Neural cell (in vitro differentiated cells): ENCODE results near the gene FAM13B. TPM values are rescaled to one million over a fixed set of nuclear protein-coding genes. Genes with fewer than 3 reads are reported as not detected.

Experiments used
- H2AFZ ChIP-seq: fragments of 200-600, 300-800 bp; sonication (generic), shearing (Covaris generic); 2 replicates; pipeline ENCODE4 v1.6.0; 2014; ENCODE audit warnings: low read depth, mild to moderate bottlenecking, antibody characterized with exemption, low read length, moderate library complexity
- H3F3A ChIP-seq: fragments of 200-600 bp; shearing (Covaris generic); 2 replicates; pipeline ENCODE4 v1.6.1; 2016; ENCODE audit warnings: mild to moderate bottlenecking, moderate library complexity, mixed read lengths, antibody characterized with exemption, low read length; ENCODE audit not compliant: insufficient read depth, poor library complexity, severe bottlenecking
- H3K27ac ChIP-seq: fragments of 200-600, 300-800 bp; sonication (generic), shearing (Covaris generic); 2 replicates; pipeline ENCODE4 v1.5.1; 2014; ENCODE audit warnings: mild to moderate bottlenecking, low read length, moderate library complexity
- H3K27me3 ChIP-seq: fragments of 300-800, 200-600 bp; sonication (generic), shearing (Covaris generic); 2 replicates; pipeline ENCODE4 v1.6.0; 2014; ENCODE audit warnings: mild to moderate bottlenecking, low read depth, low read length, moderate library complexity; ENCODE audit not compliant: insufficient read depth
- H3K36me3 ChIP-seq: fragments of 300-800, 200-600 bp; sonication (generic), shearing (Covaris generic); 2 replicates; pipeline ENCODE4 v1.5.1; 2014; ENCODE audit warnings: mild to moderate bottlenecking, antibody characterized with exemption, low read length, moderate library complexity; ENCODE audit not compliant: insufficient read depth
- H3K4me2 ChIP-seq: fragments of 300-800, 200-600 bp; sonication (generic), shearing (Covaris generic); 2 replicates; pipeline ENCODE4 v1.6.0; 2014; ENCODE audit warnings: mild to moderate bottlenecking, low read length
- H3K4me3 ChIP-seq: fragments of 300-800, 200-600 bp; sonication (generic), shearing (Covaris generic); 2 replicates; pipeline ENCODE4 v1.5.1; 2014; ENCODE audit warnings: mild to moderate bottlenecking, low read length, moderate library complexity
- H3K79me2 ChIP-seq: fragments of 200-600 bp; shearing (Covaris generic); replicated peaks from 2 replicates; pipeline ENCODE4 v1.6.0; 2014; ENCODE audit warnings: mild to moderate bottlenecking, low read length, moderate library complexity; ENCODE audit not compliant: insufficient read depth
- H3K9ac ChIP-seq: fragments of 300-800, 200-600 bp; sonication (generic), shearing (Covaris generic); 2 replicates; pipeline ENCODE4 v1.6.1; 2016; ENCODE audit warnings: mild to moderate bottlenecking, low read length, mixed read lengths
- H3K9me2 ChIP-seq: fragments of 200-600 bp; shearing (Covaris generic); 2 replicates; pipeline ENCODE4 v1.6.1; 2016; ENCODE audit warnings: mild to moderate bottlenecking, low read length, mixed read lengths; ENCODE audit not compliant: insufficient read depth
- H3K9me3 ChIP-seq: fragments of 200-600, 300-800 bp; sonication (generic), shearing (Covaris generic); 2 replicates; pipeline ENCODE4 v1.6.1; 2016; ENCODE audit warnings: mild to moderate bottlenecking, mixed run types, low read length, moderate library complexity, mixed read lengths
- H4K20me1 ChIP-seq: fragments of 200-600 bp; shearing (Covaris generic); 2 replicates; pipeline ENCODE4 v1.6.1; 2016; ENCODE audit warnings: mild to moderate bottlenecking, mixed run types; ENCODE audit not compliant: insufficient read depth
- CTCF ChIP-seq: fragments of 450-650 bp; IDR thresholded peaks from 2 replicates; pipeline ENCODE4 v1.5.1; 2014; ENCODE audit warnings: antibody characterized with exemption, mild to moderate bottlenecking, moderate library complexity; ENCODE audit not compliant: poor library complexity, severe bottlenecking
- EP300 ChIP-seq: fragments of 450-650 bp; conservative IDR thresholded peaks from 2 replicates; pipeline ENCODE4 v1.6.1; 2014; ENCODE audit warnings: antibody characterized with exemption, mild to moderate bottlenecking, moderate library complexity; ENCODE audit not compliant: poor library complexity, severe bottlenecking
- EZH2 ChIP-seq: fragments of 200-600, 300-800 bp; shearing (Covaris generic), sonication (generic); IDR thresholded peaks from 2 replicates; pipeline ENCODE4 v1.6.1; 2014; ENCODE audit warnings: antibody characterized with exemption, low read length, borderline replicate concordance, mild to moderate bottlenecking; ENCODE audit not compliant: insufficient read depth, poor library complexity, severe bottlenecking
- MXI1 ChIP-seq: fragments of 450-650 bp; conservative IDR thresholded peaks from 2 replicates; pipeline ENCODE4 v1.6.1; 2014; ENCODE audit warnings: antibody characterized with exemption, mild to moderate bottlenecking; ENCODE audit not compliant: poor library complexity, severe bottlenecking
- POLR2AphosphoS5 ChIP-seq: IDR thresholded peaks from 2 replicates; pipeline ENCODE4 v1.6.1; 2012
- RAD21 ChIP-seq: fragments of 450-650 bp; conservative IDR thresholded peaks from 2 replicates; pipeline ENCODE4 v1.6.1; 2014; ENCODE audit warnings: antibody characterized with exemption, mild to moderate bottlenecking, moderate library complexity
- SMC3 ChIP-seq: fragments of 450-650 bp; conservative IDR thresholded peaks from 2 replicates; pipeline ENCODE4 v1.6.1; 2014; ENCODE audit warnings: antibody characterized with exemption, mild to moderate bottlenecking, moderate library complexity; ENCODE audit not compliant: poor library complexity
- TAF1 ChIP-seq: IDR thresholded peaks from 2 replicates; pipeline ENCODE4 v1.6.1; 2012; ENCODE audit warnings: low read depth
- polyA plus RNA-seq: library from polyadenylated mRNA; depleted of rRNA; stranded (reverse); fragments of >200 nt; gene quantifications from 2 replicates; pipeline ENCODE4 v1.2.3, GENCODE V29; 2014
- small RNA-seq, 3 experiments: library from RNA; depleted of rRNA; stranded (forward); fragments of <200 nt; gene quantifications; one replicate each; pipeline ENCODE3, GENCODE V24; 2012
- TF ChIP-seq, protein P1 (sequence below): IDR thresholded peaks from 2 replicates; pipeline ENCODE4 v1.6.1; 2012; ENCODE audit warnings: borderline replicate concordance

FAM13B gene
- polyA plus RNA-seq, 1 donor from 2014 or later = 61.6 TPM

DNA sequence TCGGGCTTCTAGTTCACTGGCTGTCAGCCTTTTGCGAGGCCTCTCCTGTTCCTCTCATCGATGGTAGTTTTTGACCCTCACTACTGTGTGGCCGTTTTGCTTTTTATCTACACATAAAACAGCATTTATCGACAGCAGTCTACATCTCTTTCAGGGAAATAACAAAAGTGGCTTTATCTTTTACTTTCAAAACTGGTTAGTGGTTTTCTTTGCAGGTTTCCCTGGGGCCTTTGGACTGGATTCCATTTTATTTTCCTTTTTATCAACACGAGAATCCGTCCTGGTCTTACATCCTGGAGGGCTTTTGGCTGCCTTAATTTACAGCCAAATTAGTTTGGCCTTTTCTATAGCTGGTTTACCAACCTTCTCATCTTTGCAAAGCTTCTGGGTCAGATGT is 144.4 kb downstream of the FAM13B start:
- Histone ChIP-seq H3K4me2 (no peak overlapping the region), H3K27ac (no peak overlapping the region), H3K9me2 (no peaks in the 10 kb centered on the region), H3K4me3 (no peak overlapping the region), H3K36me3 (no peaks in the 10 kb centered on the region), H3K9ac (no peak overlapping the region), H4K20me1 (no peaks in the 10 kb centered on the region), H3K9me3 (no peaks in the 10 kb centered on the region), H2AFZ (no peak overlapping the region), H3K27me3 (no peaks in the 10 kb centered on the region), H3F3A (no peaks in the 10 kb centered on the region), H3K79me2 (no peaks in the 10 kb centered on the region)
- TF ChIP-seq, protein P1, sequence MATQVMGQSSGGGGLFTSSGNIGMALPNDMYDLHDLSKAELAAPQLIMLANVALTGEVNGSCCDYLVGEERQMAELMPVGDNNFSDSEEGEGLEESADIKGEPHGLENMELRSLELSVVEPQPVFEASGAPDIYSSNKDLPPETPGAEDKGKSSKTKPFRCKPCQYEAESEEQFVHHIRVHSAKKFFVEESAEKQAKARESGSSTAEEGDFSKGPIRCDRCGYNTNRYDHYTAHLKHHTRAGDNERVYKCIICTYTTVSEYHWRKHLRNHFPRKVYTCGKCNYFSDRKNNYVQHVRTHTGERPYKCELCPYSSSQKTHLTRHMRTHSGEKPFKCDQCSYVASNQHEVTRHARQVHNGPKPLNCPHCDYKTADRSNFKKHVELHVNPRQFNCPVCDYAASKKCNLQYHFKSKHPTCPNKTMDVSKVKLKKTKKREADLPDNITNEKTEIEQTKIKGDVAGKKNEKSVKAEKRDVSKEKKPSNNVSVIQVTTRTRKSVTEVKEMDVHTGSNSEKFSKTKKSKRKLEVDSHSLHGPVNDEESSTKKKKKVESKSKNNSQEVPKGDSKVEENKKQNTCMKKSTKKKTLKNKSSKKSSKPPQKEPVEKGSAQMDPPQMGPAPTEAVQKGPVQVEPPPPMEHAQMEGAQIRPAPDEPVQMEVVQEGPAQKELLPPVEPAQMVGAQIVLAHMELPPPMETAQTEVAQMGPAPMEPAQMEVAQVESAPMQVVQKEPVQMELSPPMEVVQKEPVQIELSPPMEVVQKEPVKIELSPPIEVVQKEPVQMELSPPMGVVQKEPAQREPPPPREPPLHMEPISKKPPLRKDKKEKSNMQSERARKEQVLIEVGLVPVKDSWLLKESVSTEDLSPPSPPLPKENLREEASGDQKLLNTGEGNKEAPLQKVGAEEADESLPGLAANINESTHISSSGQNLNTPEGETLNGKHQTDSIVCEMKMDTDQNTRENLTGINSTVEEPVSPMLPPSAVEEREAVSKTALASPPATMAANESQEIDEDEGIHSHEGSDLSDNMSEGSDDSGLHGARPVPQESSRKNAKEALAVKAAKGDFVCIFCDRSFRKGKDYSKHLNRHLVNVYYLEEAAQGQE = no peak
- TF ChIP-seq CTCF (no peak), EP300 (no peak), SMC3 (no peak), RAD21 (no peak), EZH2 (no peak), TAF1 (no peak), MXI1 (no peak), POLR2AphosphoS5 (no peak)

Small RNA genes lying within 50 kb of the gene (small RNA-seq; reads per million reads assigned to genes)
- 0 reads per million in 3 experiments for gene RNU6-1148P

Other genes starting within 250 kb of the FAM13B start
- gene MYOT, start 165.2 kb downstream of the FAM13B start, polyA plus RNA-seq = not detected in 2 replicates
- gene PKD2L2, start 143.6 kb downstream of the FAM13B start, polyA plus RNA-seq = not detected in 2 replicates
- gene WNT8A, start 51.0 kb upstream of the FAM13B start, polyA plus RNA-seq = 0.26 and 0.60 TPM in 2 replicates
- gene NME5, start 106.3 kb upstream of the FAM13B start, polyA plus RNA-seq = 12.8 and 17.0 TPM in 2 replicates
- 96.1 and 118 TPM in 2 replicates for gene BRD8, start 145.6 kb upstream of the FAM13B start, polyA plus RNA-seq
- 1.9 and 2.1 TPM in 2 replicates for gene KIF20A, start 146.0 kb upstream of the FAM13B start, polyA plus RNA-seq
- gene CDC23, start 180.2 kb upstream of the FAM13B start, polyA plus RNA-seq = 40.8 and 52.9 TPM in 2 replicates
- not detected in 2 replicates for gene GFRA3, start 241.5 kb upstream of the FAM13B start, polyA plus RNA-seq